HG03558 (cell line): ENCODE measurements around the gene GCGR.
A peak's percentile ranks its signal among the peaks of the same experiment; 100 is the strongest.

Experiments used
- ATAC-seq: cut with Tn5 transposase; IDR thresholded peaks from one replicate; pipeline ENCODE4 v1.9.1; 2021; ENCODE audit warnings: moderate number of reproducible peaks; ENCODE audit not compliant: unreplicated experiment; ENCODE audit errors: extremely low read depth

GCGR gene

GRCh38 chr17:81845881-81846742, 42.2 kb downstream of the GCGR start:
- no peak for ATAC-seq

DNA sequence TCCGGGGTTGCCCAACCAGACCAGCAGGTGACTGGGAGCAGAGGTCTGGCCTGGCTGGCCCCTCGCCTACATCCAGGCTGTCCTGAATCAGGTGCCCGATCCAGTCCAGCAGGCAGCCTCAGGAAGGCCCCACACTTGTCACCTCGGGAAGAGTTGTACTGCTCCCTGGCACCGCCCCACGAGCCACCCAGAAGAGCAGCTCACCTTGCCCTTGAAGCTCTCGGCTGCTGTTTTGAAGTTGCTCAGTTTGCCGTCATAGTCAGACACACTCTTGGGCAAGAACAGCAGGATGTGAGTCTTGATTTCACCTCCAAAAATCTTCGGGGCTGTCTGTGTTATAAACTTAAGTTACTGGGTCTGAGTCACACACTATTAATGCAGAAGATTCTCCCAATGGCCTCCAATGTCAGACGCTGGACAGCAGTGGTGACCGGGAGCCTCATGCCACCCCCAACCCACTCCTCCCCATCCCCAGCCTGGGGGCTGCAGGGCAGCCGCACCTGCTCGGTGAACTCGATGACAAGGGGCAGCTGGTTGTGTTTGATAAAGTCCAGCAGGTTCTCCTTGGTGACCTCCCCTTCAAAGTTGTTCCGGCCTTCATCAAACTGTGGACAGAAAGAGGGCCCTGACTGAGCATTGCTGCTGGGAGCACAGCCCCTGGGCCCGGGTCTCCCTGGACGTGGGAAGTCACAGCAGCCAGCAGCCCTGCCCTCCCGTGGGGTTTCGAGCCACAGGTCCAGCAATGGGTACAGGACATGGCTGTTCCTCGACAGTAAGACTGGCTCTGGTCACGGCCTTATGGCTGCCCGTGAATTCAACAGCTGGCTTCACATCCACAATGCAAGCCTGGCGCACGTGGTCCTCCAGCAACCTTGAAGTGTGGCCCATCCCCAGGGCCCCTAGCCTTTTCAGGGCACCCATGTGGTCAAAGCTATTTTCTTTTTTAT, 43.1 kb downstream of the GCGR start:
- ATAC-seq: no peak

- no peak for ATAC-seq
These were observed 45.5 kb downstream of the GCGR start for GRCh38 chr17:81849457-81849856.

- no peak for ATAC-seq
These were observed 47.5 kb downstream of the GCGR start for GRCh38 chr17:81851423-81851822.

- ATAC-seq: no peak
These were observed 48.3 kb downstream of the GCGR start for GRCh38 chr17:81852237-81852636.

- no peak for ATAC-seq
These were observed 51.2 kb downstream of the GCGR start for GRCh38 chr17:81854974-81855774.

DNA sequence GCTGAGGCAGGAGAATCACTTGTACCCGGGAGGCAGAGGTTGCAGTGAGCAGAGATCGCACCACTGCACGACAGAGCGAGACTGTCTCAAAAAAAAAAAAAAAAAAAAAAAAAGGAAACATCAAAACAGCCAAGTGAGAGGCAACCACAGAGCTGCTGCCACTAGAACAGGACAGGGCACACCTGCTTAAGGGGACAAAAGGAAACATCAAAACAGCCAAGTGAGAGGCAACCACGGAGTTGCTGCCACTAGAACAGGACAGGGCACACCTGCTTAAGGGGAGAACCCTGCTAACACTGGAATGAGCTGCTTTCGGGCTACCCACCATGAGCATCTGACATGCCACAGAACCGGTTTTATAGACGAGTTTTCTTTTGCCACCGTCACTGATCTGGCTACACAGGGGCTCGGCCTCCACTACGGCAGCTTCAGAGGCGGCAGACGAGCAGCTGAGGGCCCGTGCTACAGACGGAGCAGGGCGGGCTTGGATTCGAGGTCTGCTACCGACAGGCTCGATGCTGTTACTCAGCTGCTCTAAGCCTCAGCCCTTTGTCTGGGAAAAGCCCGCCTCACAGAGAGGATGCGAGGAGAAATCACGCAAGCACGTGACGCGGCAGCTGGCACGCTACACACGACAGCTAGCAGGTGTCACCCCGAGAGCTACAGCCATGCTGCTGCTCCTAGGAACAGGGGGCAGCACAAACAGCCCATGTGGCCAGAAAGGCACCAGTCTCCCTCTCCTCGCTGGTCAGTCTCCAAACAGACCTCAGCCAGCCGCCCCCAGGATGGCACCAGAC, 54.4 kb downstream of the GCGR start:
- no peak for ATAC-seq

DNA sequence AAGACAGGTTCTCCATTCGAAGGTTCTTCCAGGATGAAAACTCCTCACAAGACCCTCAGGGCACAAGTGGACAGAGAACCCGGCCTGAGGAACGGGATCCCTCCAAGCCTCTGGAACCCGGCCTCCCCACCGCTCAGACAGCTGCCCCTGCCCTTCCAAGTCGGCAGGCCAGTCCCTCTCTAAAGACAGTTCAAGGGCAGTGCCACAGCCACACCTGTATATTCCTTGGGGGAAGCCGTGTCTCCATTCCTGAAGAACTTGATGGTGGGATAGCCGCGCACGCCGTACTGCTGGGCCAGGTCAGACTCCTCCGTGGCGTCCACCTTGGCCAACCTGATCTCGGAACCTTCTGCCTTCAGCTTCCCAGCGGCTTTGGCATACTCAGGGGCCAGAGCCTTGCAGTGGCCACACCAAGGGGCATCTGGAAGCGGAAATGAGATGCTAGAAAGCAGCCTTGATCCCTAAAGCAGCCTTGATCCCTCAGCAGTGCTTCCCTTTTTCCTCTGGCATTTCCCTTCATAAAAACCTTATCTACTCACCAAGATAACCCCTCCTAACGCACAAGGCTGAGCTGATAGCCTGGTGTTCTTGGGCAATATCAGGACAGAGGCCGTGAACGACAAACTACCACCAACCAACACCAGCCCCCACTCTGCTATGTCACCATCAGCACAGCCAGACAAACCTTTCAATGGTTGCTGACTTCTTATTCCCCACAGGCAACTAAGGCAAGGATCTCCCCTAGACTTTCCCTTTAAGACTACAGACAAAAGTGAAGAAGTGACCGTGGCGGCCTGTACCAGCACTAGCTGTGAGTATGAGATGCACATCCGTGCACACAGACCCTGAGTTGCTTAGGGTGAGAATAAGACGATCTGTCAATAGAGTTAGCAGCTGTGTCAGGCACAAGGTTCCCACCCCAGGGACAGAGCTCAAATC, 55.3 kb downstream of the GCGR start:
- ATAC-seq: no peak

GRCh38 chr17:81859906-81860755, 56.2 kb downstream of the GCGR start, which contains the start of gene P4HB:
P4HB (minus strand) TSS chr17:81860535; CDS start chr17:81860471, 64 bp downstream.
- ATAC-seq: no peak

GRCh38 chr17:81860756-81861568, 57.0 kb downstream of the GCGR start:
- peak; percentile 71 for ATAC-seq

GRCh38 chr17:81863123-81863675, 59.2 kb downstream of the GCGR start:
- no peak for ATAC-seq
